Stomach (tissue), 4 donors: ENCODE data around the gene CDYL.

Source experiments
- CTCF ChIP-seq, 7 experiments: fragments of 450-650 bp in 4 of 7; fragments of 200-600 bp in 3 of 7; sonication (generic) in 3 of 7; IDR thresholded peaks; one replicate each; pipeline ENCODE4 v1.5.1; 2016 to 2019; ENCODE audit warnings: antibody characterized with exemption in 7 of 7, control low read depth in 2 of 7, mild to moderate bottlenecking in 1 of 7
- EP300 ChIP-seq: sonication (generic); formaldehyde crosslinking; IDR thresholded peaks from one replicate; pipeline ENCODE4 v1.6.1; 2017; ENCODE audit warnings: antibody characterized with exemption
- POLR2A ChIP-seq, 4 donors: fragments of 450-650 bp; IDR thresholded peaks; one replicate each; pipeline ENCODE4 v1.6.1; 2016; ENCODE audit warnings: antibody characterized with exemption in 4 of 4, control low read depth in 2 of 4, mild to moderate bottlenecking in 1 of 4, moderate library complexity in 1 of 4
- POLR2AphosphoS5 ChIP-seq, 3 donors: sonication (generic); formaldehyde crosslinking; IDR thresholded peaks; one replicate each; pipeline ENCODE4 v1.6.1; 2016; ENCODE audit warnings: antibody characterized with exemption in 3 of 3

GRCh38 chr6:4829089-4829488 is 52.9 kb downstream of the CDYL start:
- no peak for TF ChIP-seq CTCF (IDR thresholded peaks at IDR 0.05)
- TF ChIP-seq EP300: no peak
- TF ChIP-seq POLR2A (IDR thresholded peaks at IDR 0.05): no peak
- no peak for TF ChIP-seq POLR2AphosphoS5 (IDR thresholded peaks at IDR 0.05)
